HFF-Myc (cell line): ENCODE measurements around the gene PSMA6.

Experiments
- DNase-seq: peaks from one replicate; pipeline ENCODE4 v3.0.0-alpha.2; 2011; ENCODE audit warnings: low read depth; ENCODE audit errors: extremely low read depth
- H3K4me3 ChIP-seq: replicated peaks from 2 replicates; pipeline ENCODE4 v1.5.1; 2011; ENCODE audit warnings: low read depth, mild to moderate bottlenecking, control low read depth, low read length
- CTCF ChIP-seq: IDR thresholded peaks from 2 replicates; pipeline ENCODE4 v1.5.1; 2012; ENCODE audit warnings: mild to moderate bottlenecking, low read depth, low read length, control low read depth; ENCODE audit errors: missing control alignments

Gene PSMA6

GRCh38 chr14:35338731-35339405 lies 46.7 kb downstream of the PSMA6 start:
- H3K4me3 ChIP-seq = no peak overlapping the region
- no peak for TF ChIP-seq CTCF
- no peak for DNase-seq

GRCh38 chr14:35339761-35340406 lies 47.7 kb downstream of the PSMA6 start:
- no peak overlapping the region for H3K4me3 ChIP-seq
- no peak for DNase-seq

GRCh38 chr14:35340616-35341453 lies 48.7 kb downstream of the PSMA6 start:
- TF ChIP-seq CTCF = no peak
- DNase-seq = no peak
- H3K4me3 ChIP-seq = no peak overlapping the region

More at GRCh38 chr14:35339761-35340406, 47.7 kb downstream of the PSMA6 start:
- no peak for TF ChIP-seq CTCF

GRCh38 chr14:35341454-35341750 lies 49.2 kb downstream of the PSMA6 start:
- no peak for TF ChIP-seq CTCF
- no peak for DNase-seq
- no peak overlapping the region for H3K4me3 ChIP-seq

- H3K4me3 ChIP-seq = no peak overlapping the region
- TF ChIP-seq CTCF = no peak
- no peak for DNase-seq
Observed at GRCh38 chr14:35341751-35342488, 49.7 kb downstream of the PSMA6 start.

- no peak overlapping the region for H3K4me3 ChIP-seq
- no peak for TF ChIP-seq CTCF
- DNase-seq = no peak
Observed at GRCh38 chr14:35342489-35343010, 50.4 kb downstream of the PSMA6 start.
